ENCODE measurements around the gene ZNHIT1.

Gene ZNHIT1

DNA sequence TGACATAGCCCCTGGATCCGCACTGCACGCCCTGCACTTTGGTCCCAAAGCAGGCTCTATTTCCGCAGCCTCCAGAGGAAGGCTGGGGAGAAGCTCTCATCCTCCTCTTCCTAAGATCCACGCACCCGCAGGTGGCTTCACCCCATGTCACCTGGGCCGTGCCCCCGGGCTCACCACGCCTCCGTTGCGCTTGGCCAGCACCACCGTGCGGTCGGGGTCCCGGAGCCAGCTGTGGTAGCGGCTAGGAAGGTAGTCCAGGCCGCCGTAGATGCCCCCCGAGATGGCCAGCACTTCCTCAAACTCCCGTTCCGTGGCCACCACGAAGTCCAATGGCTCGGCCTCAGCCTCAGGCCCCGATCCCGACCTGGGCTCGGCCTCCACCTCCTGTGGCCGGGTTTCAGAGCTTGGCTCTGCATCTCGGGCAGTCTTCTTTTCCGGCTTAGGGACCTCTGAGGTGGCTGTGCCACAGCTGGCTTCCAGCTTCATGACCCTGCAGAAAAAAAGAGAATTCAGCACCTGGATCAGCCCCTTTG lies 43.6 kb upstream of the ZNHIT1 start:
- ATAC-seq: no peak
- TF ChIP-seq TCF4 (CRISPR knock-in tag; IDR thresholded peaks at IDR 0.05; ENCODE audit: borderline replicate concordance): no peak
- no peak for TF ChIP-seq BACH2 (CRISPR knock-in tag; IDR thresholded peaks at IDR 0.05; ENCODE audit: borderline replicate concordance)
- no peak for TF ChIP-seq ZNF70 (CRISPR knock-in tag; IDR thresholded peaks at IDR 0.05)
- no peak for TF ChIP-seq TSHZ2 (CRISPR knock-in tag; IDR thresholded peaks at IDR 0.05)
- no peak for TF ChIP-seq ZFP3 (CRISPR knock-in tag; IDR thresholded peaks at IDR 0.05)
- TF ChIP-seq SNAI2 (CRISPR knock-in tag; IDR thresholded peaks at IDR 0.05): no peak
- TF ChIP-seq ZFP30 (CRISPR knock-in tag; IDR thresholded peaks at IDR 0.05): no peak
- no peak for TF ChIP-seq ZC3H10 (CRISPR knock-in tag; IDR thresholded peaks at IDR 0.05)
- TF ChIP-seq CSDC2 (CRISPR knock-in tag; IDR thresholded peaks at IDR 0.05): no peak
- no peak for TF ChIP-seq PPARA (CRISPR knock-in tag; IDR thresholded peaks at IDR 0.05; ENCODE audit: borderline replicate concordance)
- no peak for TF ChIP-seq OSR1 (CRISPR knock-in tag; IDR thresholded peaks at IDR 0.05)
- TF ChIP-seq ESRRG (CRISPR knock-in tag; IDR thresholded peaks at IDR 0.05): no peak
- TF ChIP-seq, protein P1, sequence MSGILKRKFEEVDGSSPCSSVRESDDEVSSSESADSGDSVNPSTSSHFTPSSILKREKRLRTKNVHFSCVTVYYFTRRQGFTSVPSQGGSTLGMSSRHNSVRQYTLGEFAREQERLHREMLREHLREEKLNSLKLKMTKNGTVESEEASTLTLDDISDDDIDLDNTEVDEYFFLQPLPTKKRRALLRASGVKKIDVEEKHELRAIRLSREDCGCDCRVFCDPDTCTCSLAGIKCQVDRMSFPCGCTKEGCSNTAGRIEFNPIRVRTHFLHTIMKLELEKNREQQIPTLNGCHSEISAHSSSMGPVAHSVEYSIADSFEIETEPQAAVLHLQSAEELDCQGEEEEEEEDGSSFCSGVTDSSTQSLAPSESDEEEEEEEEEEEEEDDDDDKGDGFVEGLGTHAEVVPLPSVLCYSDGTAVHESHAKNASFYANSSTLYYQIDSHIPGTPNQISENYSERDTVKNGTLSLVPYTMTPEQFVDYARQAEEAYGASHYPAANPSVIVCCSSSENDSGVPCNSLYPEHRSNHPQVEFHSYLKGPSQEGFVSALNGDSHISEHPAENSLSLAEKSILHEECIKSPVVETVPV (CRISPR knock-in tag; IDR thresholded peaks at IDR 0.05): no peak
- TF ChIP-seq PATZ1 (CRISPR knock-in tag; IDR thresholded peaks at IDR 0.05; ENCODE audit: borderline replicate concordance): no peak
- no peak for TF ChIP-seq GLIS3 (CRISPR knock-in tag; IDR thresholded peaks at IDR 0.05)
- TF ChIP-seq TOX (CRISPR knock-in tag; IDR thresholded peaks at IDR 0.05; ENCODE audit: borderline replicate concordance): no peak
- TF ChIP-seq RARB (CRISPR knock-in tag; IDR thresholded peaks at IDR 0.05): no peak
- TF ChIP-seq ARNTL (CRISPR knock-in tag; IDR thresholded peaks at IDR 0.05; ENCODE audit: borderline replicate concordance, low read depth): no peak
- no peak for TF ChIP-seq ZNF8 (CRISPR knock-in tag; IDR thresholded peaks at IDR 0.05)
- no peak for TF ChIP-seq ZNF565 (CRISPR knock-in tag; conservative IDR thresholded peaks at IDR 0.05; ENCODE audit: low read depth)

DNA sequence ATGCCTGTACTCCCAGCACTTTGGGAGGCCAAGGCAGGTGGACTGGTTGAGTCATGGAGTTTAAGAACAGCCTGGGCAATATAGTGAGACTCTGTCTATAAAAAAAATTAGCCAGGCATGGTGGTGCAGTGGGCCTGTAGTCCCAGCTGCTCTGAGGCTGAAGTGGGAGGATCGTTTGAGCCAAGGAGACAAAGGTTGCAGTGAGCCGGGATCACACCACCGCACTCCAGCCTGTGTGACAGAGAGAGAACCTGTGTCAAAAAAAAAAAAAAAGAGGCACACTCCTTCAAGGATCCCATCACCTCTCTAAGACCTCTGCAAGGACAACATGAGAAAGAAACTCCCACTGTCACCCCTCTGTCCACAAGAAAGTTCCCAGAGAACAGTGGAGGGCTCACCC lies 42.3 kb upstream of the ZNHIT1 start:
- TF ChIP-seq PPARA (CRISPR knock-in tag; IDR thresholded peaks at IDR 0.05; ENCODE audit: borderline replicate concordance) (no peak), TCF4 (CRISPR knock-in tag; IDR thresholded peaks at IDR 0.05; ENCODE audit: borderline replicate concordance) (no peak), RARB (CRISPR knock-in tag; IDR thresholded peaks at IDR 0.05) (no peak), SNAI2 (CRISPR knock-in tag; IDR thresholded peaks at IDR 0.05) (no peak), GLIS3 (CRISPR knock-in tag; IDR thresholded peaks at IDR 0.05) (no peak), ZFP3 (CRISPR knock-in tag; IDR thresholded peaks at IDR 0.05) (no peak), ESRRG (CRISPR knock-in tag; IDR thresholded peaks at IDR 0.05) (no peak), PATZ1 (CRISPR knock-in tag; IDR thresholded peaks at IDR 0.05; ENCODE audit: borderline replicate concordance) (no peak), ZC3H10 (CRISPR knock-in tag; IDR thresholded peaks at IDR 0.05) (no peak), BACH2 (CRISPR knock-in tag; IDR thresholded peaks at IDR 0.05; ENCODE audit: borderline replicate concordance) (no peak), ARNTL (CRISPR knock-in tag; IDR thresholded peaks at IDR 0.05; ENCODE audit: borderline replicate concordance, low read depth) (no peak), CSDC2 (CRISPR knock-in tag; IDR thresholded peaks at IDR 0.05) (no peak), ZNF8 (CRISPR knock-in tag; IDR thresholded peaks at IDR 0.05) (no peak), ZNF565 (CRISPR knock-in tag; conservative IDR thresholded peaks at IDR 0.05; ENCODE audit: low read depth) (no peak)
- TF ChIP-seq, protein P2, sequence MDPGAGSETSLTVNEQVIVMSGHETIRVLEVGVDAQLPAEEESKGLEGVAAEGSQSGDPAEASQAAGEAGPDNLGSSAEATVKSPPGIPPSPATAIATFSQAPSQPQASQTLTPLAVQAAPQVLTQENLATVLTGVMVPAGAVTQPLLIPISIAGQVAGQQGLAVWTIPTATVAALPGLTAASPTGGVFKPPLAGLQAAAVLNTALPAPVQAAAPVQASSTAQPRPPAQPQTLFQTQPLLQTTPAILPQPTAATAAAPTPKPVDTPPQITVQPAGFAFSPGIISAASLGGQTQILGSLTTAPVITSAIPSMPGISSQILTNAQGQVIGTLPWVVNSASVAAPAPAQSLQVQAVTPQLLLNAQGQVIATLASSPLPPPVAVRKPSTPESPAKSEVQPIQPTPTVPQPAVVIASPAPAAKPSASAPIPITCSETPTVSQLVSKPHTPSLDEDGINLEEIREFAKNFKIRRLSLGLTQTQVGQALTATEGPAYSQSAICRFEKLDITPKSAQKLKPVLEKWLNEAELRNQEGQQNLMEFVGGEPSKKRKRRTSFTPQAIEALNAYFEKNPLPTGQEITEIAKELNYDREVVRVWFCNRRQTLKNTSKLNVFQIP (CRISPR knock-in tag; IDR thresholded peaks at IDR 0.05; ENCODE audit: borderline replicate concordance, low read depth): no peak
- TF ChIP-seq, protein P1 (CRISPR knock-in tag; IDR thresholded peaks at IDR 0.05): no peak
- no peak for ATAC-seq
